HCT116 (cell line): Measurements from ENCODE around the gene SCN2A. TPM values are rescaled to one million over a fixed set of nuclear protein-coding genes. Genes with fewer than 3 reads are reported as not detected.

Source experiments
- ATAC-seq: fragments of 200-7000 bp; cut with Tn5 transposase; 2 replicates; pipeline ENCODE4 v1.9.1; 2020; ENCODE audit warnings: mild to moderate bottlenecking, moderate library complexity
- BruUV-seq: library from RNA; stranded (reverse); fragments of 400-500 nt; replicated peaks from 2 replicates; lab custom pipeline; 2021; lab: Mats Ljungman, UMichigan
- CTCF ChIA-PET: fragments of 300-600 bp; sonication (Branson Sonifier 250); formaldehyde crosslinking; loops from one replicate; lab custom pipeline; 2021; ENCODE audit warnings: antibody characterized with exemption; lab: Charles Lee
- POLR2A ChIA-PET: fragments of 300-600, 350-600 bp; sonication (Branson Sonifier 250); formaldehyde crosslinking; loops from one replicate; lab custom pipeline; 2021; ENCODE audit warnings: antibody characterized with exemption; lab: Charles Lee
- RAD21 ChIA-PET, 2 experiments: fragments of 300-600 bp; sonication (Branson Sonifier 250); formaldehyde crosslinking; loops; one replicate each; lab custom pipeline; 2023; ENCODE audit warnings: low total read pairs in 2 of 2; ENCODE audit not compliant: uncharacterized antibody in 2 of 2, unreplicated experiment in 2 of 2, low non-redundant PET in 1 of 2; lab: Charles Lee
- DNase-seq: peaks from one replicate; pipeline ENCODE4 v3.0.0-alpha.2; 2010; ENCODE audit warnings: low read depth, low spot score
- H2AFZ ChIP-seq: fragments of 200-600 bp; shearing (Covaris generic), sonication (generic); 2 replicates; pipeline ENCODE4 v1.6.1; 2017; ENCODE audit warnings: low read depth, mixed run types, mixed read lengths, antibody characterized with exemption, low read length; ENCODE audit not compliant: poor library complexity, severe bottlenecking
- H3K27ac ChIP-seq: 2 replicates; pipeline ENCODE4 v1.5.1; 2012; ENCODE audit warnings: low read depth, low read length
- H3K27me3 ChIP-seq: fragments of 200-600 bp; sonication (generic); 2 replicates; pipeline ENCODE4 v1.6.1; 2016; ENCODE audit warnings: mixed run types, low read length, mixed read lengths; ENCODE audit not compliant: insufficient read depth
- H3K36me3 ChIP-seq, 2 experiments: fragments of 200-500 bp in 1 of 2; fragments of 200-600 bp in 1 of 2; sonication (Bioruptor generic) in 1 of 2; sonication (generic) in 1 of 2; 2 replicates each; pipeline versions ENCODE4 v1.5.1 to v1.6.1; 2014 to 2016; ENCODE audit warnings: low read length in 2 of 2, inconsistent platforms in 1 of 2, mixed read lengths in 1 of 2, mixed run types in 1 of 2; ENCODE audit not compliant: insufficient read depth in 2 of 2, control insufficient read depth in 1 of 2
- H3K4me1 ChIP-seq, 2 experiments: fragments of 200-600 bp in 1 of 2; sonication (generic) in 1 of 2; 2 replicates each; pipeline versions ENCODE4 v1.5.1 to v1.6.1; 2012 to 2017; ENCODE audit warnings: low read length in 2 of 2, inconsistent platforms in 1 of 2, mild to moderate bottlenecking in 1 of 2, mixed read lengths in 1 of 2, mixed run types in 1 of 2, moderate library complexity in 1 of 2; ENCODE audit not compliant: insufficient read depth in 2 of 2, control insufficient read depth in 1 of 2
- H3K4me2 ChIP-seq: fragments of 200-600 bp; sonication (generic); 2 replicates; pipeline ENCODE4 v1.6.1; 2017; ENCODE audit warnings: mixed run types, low read length, mixed read lengths
- H3K4me3 ChIP-seq, 2 experiments: fragments of 200-600 bp in 1 of 2; sonication (generic) in 1 of 2; replicated peaks in 1 of 2; 2 replicates each; pipeline ENCODE4 v1.5.1; 2011 to 2016; ENCODE audit warnings: low read length in 2 of 2, control low read depth in 1 of 2, low read depth in 1 of 2, mild to moderate bottlenecking in 1 of 2, mixed read lengths in 1 of 2, mixed run types in 1 of 2
- H3K79me2 ChIP-seq: fragments of 200-600 bp; sonication (generic); 2 replicates; pipeline ENCODE4 v1.6.1; 2017; ENCODE audit warnings: mild to moderate bottlenecking, mixed run types, low read length, moderate library complexity, mixed read lengths; ENCODE audit not compliant: insufficient read depth
- H3K9ac ChIP-seq: fragments of 200-600 bp; sonication (generic); 2 replicates; pipeline ENCODE4 v1.6.1; 2016; ENCODE audit warnings: low read length, mixed read lengths
- H3K9me2 ChIP-seq: fragments of 200-600 bp; sonication (generic), shearing (Covaris generic); 2 replicates; pipeline ENCODE4 v1.6.1; 2017; ENCODE audit warnings: mixed run types, mild to moderate bottlenecking, moderate library complexity; ENCODE audit not compliant: insufficient read depth
- H3K9me3 ChIP-seq, 2 experiments: fragments of 200-500 bp in 1 of 2; fragments of 200-600 bp in 1 of 2; sonication (Bioruptor generic) in 1 of 2; sonication (generic) in 1 of 2; 2 replicates each; pipeline ENCODE4 v1.6.1; 2014 to 2017; ENCODE audit warnings: low read length in 2 of 2, mixed read lengths in 2 of 2, inconsistent platforms in 1 of 2, low read depth in 1 of 2, mild to moderate bottlenecking in 1 of 2, mixed run types in 1 of 2, moderate library complexity in 1 of 2; ENCODE audit not compliant: control insufficient read depth in 1 of 2, insufficient read depth in 1 of 2
- H4K20me1 ChIP-seq: fragments of 200-600 bp; sonication (generic), shearing (Covaris generic); 2 replicates; pipeline ENCODE4 v1.6.1; 2017; ENCODE audit warnings: mixed run types, mild to moderate bottlenecking, moderate library complexity; ENCODE audit not compliant: insufficient read depth
- CEBPB ChIP-seq: IDR thresholded peaks from 2 replicates; pipeline ENCODE4 v1.6.1; 2012; ENCODE audit warnings: low read depth
- JUND ChIP-seq: IDR thresholded peaks from 2 replicates; pipeline ENCODE4 v1.6.1; 2012
- POLR2AphosphoS5 ChIP-seq: IDR thresholded peaks from 2 replicates; pipeline ENCODE4 v1.6.1; 2011; ENCODE audit warnings: mild to moderate bottlenecking, low read depth, low read length, moderate library complexity
- REST ChIP-seq: IDR thresholded peaks from 2 replicates; pipeline ENCODE4 v1.6.1; 2012; ENCODE audit warnings: low read depth
- SP1 ChIP-seq: IDR thresholded peaks from 2 replicates; pipeline ENCODE4 v1.6.1; 2012; ENCODE audit warnings: low read depth
- intact Hi-C: fragments of 100-400 bp; cut with micrococcal nuclease; formaldehyde crosslinking; loops from 2 replicates; pipeline ENCODE4 v1.10.0; 2022
- total RNA-seq: library from RNA; stranded (reverse); gene quantifications from one replicate; pipeline ENCODE4 v1.2.1, GENCODE V29; 2021; ENCODE audit not compliant: unreplicated experiment
- TF ChIP-seq, protein P1 (sequence below): IDR thresholded peaks from 2 replicates; pipeline ENCODE4 v1.6.1; 2012

The SCN2A gene
- total RNA-seq, 1 experiment from 2014 or later: 0.25 TPM

- TF ChIP-seq REST (no peak), SP1 (no peak), POLR2AphosphoS5 (no peak)
- TF ChIP-seq, protein P1, sequence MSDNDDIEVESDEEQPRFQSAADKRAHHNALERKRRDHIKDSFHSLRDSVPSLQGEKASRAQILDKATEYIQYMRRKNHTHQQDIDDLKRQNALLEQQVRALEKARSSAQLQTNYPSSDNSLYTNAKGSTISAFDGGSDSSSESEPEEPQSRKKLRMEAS: no peak
These were observed 197.3 kb downstream of the SCN2A start (continued) for GRCh38 chr2:165436559-165436958.

GRCh38 chr2:165440367-165440766, 201.2 kb downstream of the SCN2A start:
- no peak overlapping the region for H3K27ac ChIP-seq
- no peaks in the 10 kb centered on the region for H3K79me2 ChIP-seq
- no peak overlapping the region for H3K9ac ChIP-seq
- no peaks in the 10 kb centered on the region for H3K9me2 ChIP-seq
- intact Hi-C loops: no loop called here
- no peaks in the 10 kb centered on the region for H3K9me3 ChIP-seq
- RAD21 ChIA-PET: no interaction called here
- H3K4me3 ChIP-seq: no peak overlapping the region
- no peak overlapping the region for H3K4me2 ChIP-seq
- H2AFZ ChIP-seq: no peak overlapping the region
- H3K4me1 ChIP-seq: no peaks in the 10 kb centered on the region
- CTCF ChIA-PET: no interaction called here
- no TSS peak for BruUV-seq
- DNase-seq (no peak), ATAC-seq (no peak)
- H4K20me1 ChIP-seq: no peaks in the 10 kb centered on the region
- TF ChIP-seq JUND (no peak), CEBPB (no peak)
- H3K36me3 ChIP-seq: no peaks in the 10 kb centered on the region
- H3K27me3 ChIP-seq: 0 out of 2 replicates have a peak, but pooled peaks cover 11% of the 10 kb centered on the region
- POLR2A ChIA-PET: no interaction called here

Other genes starting within 250 kb of the SCN2A start
- gene SCN3A, start 35.4 kb upstream of the SCN2A start, total RNA-seq: not detected
- gene CSRNP3, start 230.3 kb downstream of the SCN2A start, total RNA-seq: 0.05 TPM